ENCODE measurements around the gene PIEZO2. TPM values are rescaled to one million over a fixed set of nuclear protein-coding genes. Genes with fewer than 3 reads are reported as not detected.

Gene PIEZO2
- total RNA-seq, 1 experiment from 2014 or later = 0.11 TPM

DNA sequence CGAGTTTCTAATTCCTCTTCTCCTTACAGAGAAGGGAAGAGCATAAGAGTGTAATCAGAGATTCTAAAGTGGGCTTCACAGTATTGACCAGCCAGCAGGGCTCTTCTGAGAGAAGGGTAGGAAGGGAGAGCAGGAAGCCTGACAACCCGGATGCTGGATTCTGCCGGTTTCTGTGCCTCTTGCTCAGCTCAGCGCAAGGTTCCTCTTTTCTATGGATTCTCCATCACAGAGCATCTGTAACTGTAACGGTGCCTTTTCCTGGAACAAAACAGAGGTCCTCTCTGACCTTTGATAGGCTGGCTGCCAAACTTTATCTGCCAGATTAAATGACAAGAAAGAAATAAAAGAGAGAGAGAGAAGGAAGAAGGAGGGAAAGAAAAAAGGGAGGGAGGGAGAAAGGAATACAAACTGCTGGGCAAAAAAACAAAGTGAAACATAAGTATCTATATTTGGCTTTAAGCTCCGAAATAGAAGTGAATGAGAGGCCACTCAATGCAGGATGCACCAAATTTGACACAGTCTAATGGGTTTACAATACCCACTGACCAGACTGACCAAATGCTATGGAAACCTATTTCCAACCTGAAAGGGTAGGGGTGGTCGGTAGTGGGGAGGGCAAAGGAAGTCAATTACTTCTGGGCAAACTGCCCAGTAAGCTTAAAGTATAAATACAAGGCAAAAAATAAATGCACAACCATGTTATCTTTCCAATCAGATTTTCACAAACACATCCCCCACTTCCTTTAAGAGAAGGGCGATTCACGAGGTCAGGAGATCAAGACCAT, 59.2 kb downstream of the PIEZO2 start:
- no peaks in the 10 kb centered on the region for H3K9me3 ChIP-seq
- ChIA-PET POLR2A (no interaction called here), CTCF (no interaction called here)
- Mint-ChIP-seq H3K27ac (ENCODE audit: unreplicated experiment) (no peak overlapping the region), H3K27me3 (ENCODE audit: insufficient read depth, unreplicated experiment) (peaks cover 8% of the 10 kb centered on the region), H3K4me1 (ENCODE audit: low read depth, unreplicated experiment) (peaks cover 10% of the 10 kb centered on the region), H3K36me3 (ENCODE audit: insufficient read depth, unreplicated experiment) (no peaks in the 10 kb centered on the region), H3K9me3 (ENCODE audit: unreplicated experiment) (no peaks in the 10 kb centered on the region), H3K4me3 (ENCODE audit: unreplicated experiment) (no peak overlapping the region)
- H3K4me3 ChIP-seq (ENCODE audit: low read depth, low read length) = no peak overlapping the region
- no peak for DNase-seq
- BruUV-seq (replicated peaks) = no TSS peak
- H3K27me3 ChIP-seq (replicated peaks; ENCODE audit: control insufficient read depth, insufficient read depth, low read length) = no peaks in the 10 kb centered on the region
- TF ChIP-seq, protein P1, sequence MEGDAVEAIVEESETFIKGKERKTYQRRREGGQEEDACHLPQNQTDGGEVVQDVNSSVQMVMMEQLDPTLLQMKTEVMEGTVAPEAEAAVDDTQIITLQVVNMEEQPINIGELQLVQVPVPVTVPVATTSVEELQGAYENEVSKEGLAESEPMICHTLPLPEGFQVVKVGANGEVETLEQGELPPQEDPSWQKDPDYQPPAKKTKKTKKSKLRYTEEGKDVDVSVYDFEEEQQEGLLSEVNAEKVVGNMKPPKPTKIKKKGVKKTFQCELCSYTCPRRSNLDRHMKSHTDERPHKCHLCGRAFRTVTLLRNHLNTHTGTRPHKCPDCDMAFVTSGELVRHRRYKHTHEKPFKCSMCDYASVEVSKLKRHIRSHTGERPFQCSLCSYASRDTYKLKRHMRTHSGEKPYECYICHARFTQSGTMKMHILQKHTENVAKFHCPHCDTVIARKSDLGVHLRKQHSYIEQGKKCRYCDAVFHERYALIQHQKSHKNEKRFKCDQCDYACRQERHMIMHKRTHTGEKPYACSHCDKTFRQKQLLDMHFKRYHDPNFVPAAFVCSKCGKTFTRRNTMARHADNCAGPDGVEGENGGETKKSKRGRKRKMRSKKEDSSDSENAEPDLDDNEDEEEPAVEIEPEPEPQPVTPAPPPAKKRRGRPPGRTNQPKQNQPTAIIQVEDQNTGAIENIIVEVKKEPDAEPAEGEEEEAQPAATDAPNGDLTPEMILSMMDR (IDR thresholded peaks at IDR 0.05; ENCODE audit: insufficient read depth in 1 of 2, low read depth in 1 of 2, low read length in 1 of 2, severe bottlenecking in 1 of 2, unreplicated experiment in 1 of 2) = no peak
- intact Hi-C loops (cut with micrococcal nuclease; ENCODE audit: unreplicated experiment) = no loop called here
- H3K4me1 ChIP-seq = peaks cover 16% of the 10 kb centered on the region; the same call in 1 of the 2 replicates
- H3K36me3 ChIP-seq (ENCODE audit: control insufficient read depth, insufficient read depth, low read length) = no peaks in the 10 kb centered on the region

GRCh38 chr18:11081009-11081532, 68.3 kb downstream of the PIEZO2 start:
- no TSS peak for BruUV-seq (replicated peaks)
- H3K27ac Mint-ChIP-seq (ENCODE audit: unreplicated experiment) = no peak overlapping the region
- TF ChIP-seq, protein P1 (IDR thresholded peaks at IDR 0.05; ENCODE audit: insufficient read depth in 1 of 2, low read depth in 1 of 2, low read length in 1 of 2, severe bottlenecking in 1 of 2, unreplicated experiment in 1 of 2) = no peak
- H3K9me3 ChIP-seq = no peaks in the 10 kb centered on the region
- H3K4me3 ChIP-seq (ENCODE audit: low read depth, low read length) = no peak overlapping the region
- POLR2A ChIA-PET = no interaction called here
- CTCF ChIA-PET = no interaction called here
- H3K36me3 ChIP-seq (ENCODE audit: control insufficient read depth, insufficient read depth, low read length) = no peaks in the 10 kb centered on the region
- H3K9me3 Mint-ChIP-seq (ENCODE audit: unreplicated experiment) = no peaks in the 10 kb centered on the region
- no peaks in the 10 kb centered on the region for H3K36me3 Mint-ChIP-seq (ENCODE audit: insufficient read depth, unreplicated experiment)
- H3K4me1 Mint-ChIP-seq (ENCODE audit: low read depth, unreplicated experiment) = no peaks in the 10 kb centered on the region
- peaks cover 4% of the 10 kb centered on the region for H3K27me3 Mint-ChIP-seq (ENCODE audit: insufficient read depth, unreplicated experiment)
- intact Hi-C loops (cut with micrococcal nuclease; ENCODE audit: unreplicated experiment) = no loop called here
- H3K27me3 ChIP-seq (replicated peaks; ENCODE audit: control insufficient read depth, insufficient read depth, low read length) = no peaks in the 10 kb centered on the region; the same call in none of the 2 replicates
- no peak for DNase-seq
- H3K4me3 Mint-ChIP-seq (ENCODE audit: unreplicated experiment) = no peak overlapping the region
- H3K4me1 ChIP-seq = no peaks in the 10 kb centered on the region

DNA sequence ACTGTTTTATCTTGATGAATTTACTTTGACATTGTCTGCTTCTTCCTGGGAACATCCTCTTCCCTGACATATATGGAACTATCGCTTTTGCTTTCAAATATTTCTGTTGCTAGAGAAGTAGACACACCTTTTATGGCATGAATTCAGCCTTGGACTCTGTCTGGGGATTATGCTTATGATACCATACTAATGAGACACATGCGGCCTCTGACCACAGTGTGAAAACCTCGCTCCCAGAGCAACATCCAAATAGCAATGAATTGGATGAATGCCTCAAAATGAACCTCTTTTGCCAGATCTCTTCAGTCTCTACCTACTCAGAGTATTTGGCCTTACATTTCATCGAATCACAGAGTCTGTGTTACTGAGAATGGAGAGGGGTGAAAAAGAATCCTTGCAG, 70.9 kb downstream of the PIEZO2 start:
- no TSS peak for BruUV-seq (replicated peaks)
- Mint-ChIP-seq H3K4me1 (ENCODE audit: low read depth, unreplicated experiment) (no peaks in the 10 kb centered on the region), H3K27ac (ENCODE audit: unreplicated experiment) (no peak overlapping the region), H3K27me3 (ENCODE audit: insufficient read depth, unreplicated experiment) (no peaks in the 10 kb centered on the region), H3K9me3 (ENCODE audit: unreplicated experiment) (no peaks in the 10 kb centered on the region), H3K36me3 (ENCODE audit: insufficient read depth, unreplicated experiment) (no peaks in the 10 kb centered on the region), H3K4me3 (ENCODE audit: unreplicated experiment) (no peak overlapping the region)
- no peaks in the 10 kb centered on the region for H3K4me1 ChIP-seq
- H3K36me3 ChIP-seq (ENCODE audit: control insufficient read depth, insufficient read depth, low read length) = no peaks in the 10 kb centered on the region
- no peaks in the 10 kb centered on the region for H3K9me3 ChIP-seq
- no peak for DNase-seq
- intact Hi-C loops (cut with micrococcal nuclease; ENCODE audit: unreplicated experiment) = no loop called here
- TF ChIP-seq, protein P1 (IDR thresholded peaks at IDR 0.05; ENCODE audit: insufficient read depth in 1 of 2, low read depth in 1 of 2, low read length in 1 of 2, severe bottlenecking in 1 of 2, unreplicated experiment in 1 of 2) = no peak
- H3K27me3 ChIP-seq (replicated peaks; ENCODE audit: control insufficient read depth, insufficient read depth, low read length) = no peaks in the 10 kb centered on the region; the same call in 1 of the 2 replicates
- ChIA-PET CTCF (no interaction called here), POLR2A (no interaction called here)
- H3K4me3 ChIP-seq (ENCODE audit: low read depth, low read length) = no peak overlapping the region
